ENCODE measurements around the gene SLC7A8.

Gene SLC7A8

GRCh38 chr14:23086565-23086964, 96.9 kb downstream of the SLC7A8 start:
- no peak for DNase-seq (ENCODE audit: low read depth)
- TF ChIP-seq CTCF (IDR thresholded peaks at IDR 0.05; ENCODE audit: control insufficient read depth, insufficient read depth, low read depth, low read length, missing control alignments), result no peak
- H3K4me3 ChIP-seq (ENCODE audit: control insufficient read depth, low read depth, low read length), result no peak overlapping the region

GRCh38 chr14:23085458-23085857, 98.0 kb downstream of the SLC7A8 start:
- no peak for TF ChIP-seq CTCF (IDR thresholded peaks at IDR 0.05; ENCODE audit: control insufficient read depth, insufficient read depth, low read depth, low read length, missing control alignments)
- DNase-seq (ENCODE audit: low read depth), result no peak
- no peak overlapping the region for H3K4me3 ChIP-seq (ENCODE audit: control insufficient read depth, low read depth, low read length)

GRCh38 chr14:23080474-23080873, 103.0 kb downstream of the SLC7A8 start:
- TF ChIP-seq CTCF (IDR thresholded peaks at IDR 0.05; ENCODE audit: control insufficient read depth, insufficient read depth, low read depth, low read length, missing control alignments), result no peak
- H3K4me3 ChIP-seq (ENCODE audit: control insufficient read depth, low read depth, low read length), result no peak overlapping the region

GRCh38 chr14:23079716-23080115, 103.7 kb downstream of the SLC7A8 start:
- TF ChIP-seq CTCF (IDR thresholded peaks at IDR 0.05; ENCODE audit: control insufficient read depth, insufficient read depth, low read depth, low read length, missing control alignments), result no peak
- DNase-seq (ENCODE audit: low read depth), result no peak
- H3K4me3 ChIP-seq (ENCODE audit: control insufficient read depth, low read depth, low read length), result no peak overlapping the region

More at GRCh38 chr14:23080474-23080873, 103.0 kb downstream of the SLC7A8 start:
- no peak for DNase-seq (ENCODE audit: low read depth)

GRCh38 chr14:23078692-23079116, 104.8 kb downstream of the SLC7A8 start:
- DNase-seq (ENCODE audit: low read depth), result peak; percentile 92
- no peak overlapping the region for H3K4me3 ChIP-seq (ENCODE audit: control insufficient read depth, low read depth, low read length)
- no peak for TF ChIP-seq CTCF (IDR thresholded peaks at IDR 0.05; ENCODE audit: control insufficient read depth, insufficient read depth, low read depth, low read length, missing control alignments)

- no peak overlapping the region for H3K4me3 ChIP-seq (ENCODE audit: control insufficient read depth, low read depth, low read length)
- TF ChIP-seq CTCF (IDR thresholded peaks at IDR 0.05; ENCODE audit: control insufficient read depth, insufficient read depth, low read depth, low read length, missing control alignments), result no peak
- no peak for DNase-seq (ENCODE audit: low read depth)
Observed at GRCh38 chr14:23077962-23078361, 105.5 kb downstream of the SLC7A8 start.

All from AG09309 (cell line).